CD4-positive, alpha-beta memory T cell (primary cell): Measurements from ENCODE around the gene DAW1. TPM values are rescaled to one million over a fixed set of nuclear protein-coding genes. Genes with fewer than 3 reads are reported as not detected.
"Not testable (repeated sequence)": the region's sequence is repeated elsewhere in the genome, so short reads cannot be mapped to it uniquely, and the experiment has no call there.

Source experiments
- CTCF ChIA-PET: fragments of 350-600 bp; sonication (Branson Sonifier 250); formaldehyde crosslinking; loops from one replicate; lab custom pipeline; 2021; ENCODE audit warnings: inconsistent platforms; ENCODE audit not compliant: partially characterized antibody; lab: Charles Lee
- POLR2A ChIA-PET: fragments of 350-600 bp; sonication (Branson Sonifier 250); formaldehyde crosslinking; loops from one replicate; lab custom pipeline; 2021; ENCODE audit not compliant: partially characterized antibody; lab: Charles Lee
- DNase-seq, 5 donors: peaks; one replicate each; pipeline versions ENCODE4 v3.0.0 to v3.0.0-alpha.2; 2020 to 2022; ENCODE audit warnings: mixed read lengths in 1 of 5
- H3K27ac ChIP-seq: one replicate; pipeline ENCODE4 v1.7.0; 2013; ENCODE audit warnings: low read depth, low read length
- H3K27me3 ChIP-seq: 2 replicates; pipeline ENCODE4 v1.7.0; 2013; ENCODE audit warnings: mild to moderate bottlenecking, low read length, moderate library complexity; ENCODE audit not compliant: insufficient read depth
- H3K36me3 ChIP-seq: 2 replicates; pipeline ENCODE4 v1.7.0; 2013; ENCODE audit warnings: mild to moderate bottlenecking, low read length, moderate library complexity; ENCODE audit not compliant: insufficient read depth
- H3K4me1 ChIP-seq: 2 replicates; pipeline ENCODE4 v1.7.0; 2013; ENCODE audit warnings: mild to moderate bottlenecking, low read length, moderate library complexity; ENCODE audit not compliant: insufficient read depth
- H3K4me3 ChIP-seq, 2 donors: one replicate each; pipeline ENCODE4 v1.7.0; 2013; ENCODE audit warnings: low read length in 2 of 2, mild to moderate bottlenecking in 1 of 2
- H3K9me3 ChIP-seq, 2 donors: one replicate each; pipeline ENCODE4 v1.7.0; 2013; ENCODE audit warnings: low read length in 2 of 2, control low read depth in 1 of 2; ENCODE audit not compliant: control insufficient read depth in 1 of 2
- H3K27ac Mint-ChIP-seq, 7 donors: one replicate each; pipeline ENCODE4 v1.8.0; 2020 to 2021; ENCODE audit warnings: mixed read lengths in 7 of 7, mild to moderate bottlenecking in 6 of 7, inconsistent platforms in 3 of 7, moderate library complexity in 3 of 7
- H3K27me3 Mint-ChIP-seq, 2 donors: one replicate each; pipeline ENCODE4 v1.8.0; 2020 to 2021; ENCODE audit warnings: mixed read lengths in 2 of 2
- H3K36me3 Mint-ChIP-seq, 2 donors: one replicate each; pipeline ENCODE4 v1.8.0; 2020 to 2021; ENCODE audit warnings: mixed read lengths in 2 of 2, inconsistent platforms in 1 of 2, mild to moderate bottlenecking in 1 of 2
- H3K4me1 Mint-ChIP-seq, 4 donors: one replicate each; pipeline ENCODE4 v1.8.0; 2020 to 2021; ENCODE audit warnings: mixed read lengths in 4 of 4, mild to moderate bottlenecking in 1 of 4
- H3K4me3 Mint-ChIP-seq, 8 donors: one replicate each; pipeline ENCODE4 v1.8.0; 2020 to 2021; ENCODE audit warnings: mixed read lengths in 8 of 8, mild to moderate bottlenecking in 7 of 8, moderate library complexity in 6 of 8, inconsistent platforms in 3 of 8
- H3K9me3 Mint-ChIP-seq, 8 donors: one replicate each; pipeline ENCODE4 v1.8.0; 2020 to 2021; ENCODE audit warnings: mixed read lengths in 8 of 8, mild to moderate bottlenecking in 5 of 8, inconsistent platforms in 3 of 8, moderate library complexity in 1 of 8
- intact Hi-C: fragments of 100-400 bp; cut with micrococcal nuclease; formaldehyde crosslinking; loops from one replicate; pipeline ENCODE4 v1.15.1; 2023
- polyA plus RNA-seq, 2 donors: library from polyadenylated mRNA; unstranded; fragments of 300-500 nt; fragmentation: Illumina TruSeq; gene quantifications; one replicate each; pipeline ENCODE4 v1.2.3, GENCODE V29; 2021
- total RNA-seq, 2 experiments: library from RNA; stranded (reverse); gene quantifications; one replicate each; pipeline ENCODE4 v1.2.3, GENCODE V29; 2021

The DAW1 gene
- total and polyA plus RNA-seq, 4 experiments from 2014 or later, result not detected

DNA sequence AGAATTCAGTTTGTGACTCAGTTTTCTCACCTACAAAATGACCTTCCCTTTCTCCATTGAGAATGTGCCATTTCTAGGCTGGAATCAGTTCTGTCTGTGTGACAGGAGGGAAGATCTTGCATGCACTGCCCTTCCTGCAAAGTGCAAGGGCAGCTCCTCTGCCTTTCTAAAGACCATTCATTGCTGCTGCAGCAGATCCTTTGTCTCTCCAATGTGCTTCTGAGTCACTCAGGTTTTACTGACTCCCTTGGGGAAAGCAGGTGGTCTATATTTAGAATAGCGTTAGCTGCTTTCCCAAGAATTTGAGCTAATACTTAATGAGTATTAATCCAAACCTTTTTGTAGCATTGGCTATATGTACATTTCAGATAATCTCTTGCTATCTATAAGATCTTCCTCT, 62.5 kb downstream of the DAW1 start:
- intact Hi-C loops, result no loop called here
- CTCF ChIA-PET, result no interaction called here

DNA sequence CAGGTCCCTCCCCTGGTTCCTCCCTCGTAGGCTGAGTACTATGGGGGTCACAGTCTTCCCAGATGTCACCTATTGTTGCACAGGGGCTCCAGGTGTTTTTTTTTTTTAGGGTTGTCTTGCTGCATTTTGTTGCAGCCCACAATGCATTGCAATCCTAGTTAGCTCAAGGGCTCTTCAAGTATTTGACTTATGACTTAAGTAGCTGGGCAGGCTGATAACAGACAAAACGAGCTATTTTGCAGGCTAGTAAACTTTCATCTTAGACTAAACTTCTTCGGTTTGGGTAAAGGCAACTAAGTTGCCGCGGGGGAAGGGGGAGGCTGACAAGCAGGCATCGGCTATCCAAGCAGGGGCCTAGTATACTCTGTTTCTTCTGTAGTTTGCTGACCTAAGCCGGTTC, 64.8 kb downstream of the DAW1 start:
- H3K27me3 ChIP-seq, H3K36me3 ChIP-seq, H3K4me3 Mint-ChIP-seq, H3K27ac Mint-ChIP-seq, H3K4me1 Mint-ChIP-seq, H3K9me3 Mint-ChIP-seq, H3K4me3 ChIP-seq, H3K9me3 ChIP-seq, H3K36me3 Mint-ChIP-seq, intact Hi-C loops, CTCF ChIA-PET, H3K4me1 ChIP-seq, POLR2A ChIA-PET, H3K27ac ChIP-seq, DNase-seq: not testable (repeated sequence)
- H3K27me3 Mint-ChIP-seq, result peaks cover 7 to 13% of the 10 kb centered on the region in 2 donors

More for the DNA sequence above, 62.5 kb downstream of the DAW1 start:
- no peaks in the 10 kb centered on the region for H3K4me1 ChIP-seq
- H3K9me3 Mint-ChIP-seq, result peaks cover 0 to 11% (median 0%) of the 10 kb centered on the region in 8 donors
- H3K9me3 ChIP-seq, result no peaks in the 10 kb centered on the region
- H3K27ac ChIP-seq, result no peak overlapping the region
- POLR2A ChIA-PET, result no interaction called here
- H3K4me3 ChIP-seq, result no peak overlapping the region
- no peaks in the 10 kb centered on the region for H3K36me3 ChIP-seq
- H3K4me1 Mint-ChIP-seq, result no peaks in the 10 kb centered on the region
- no peaks in the 10 kb centered on the region for H3K36me3 Mint-ChIP-seq
- no peak for DNase-seq
- H3K4me3 Mint-ChIP-seq, result no peak overlapping the region
- H3K27ac Mint-ChIP-seq, result no peak overlapping the region
- peaks cover 7 to 11% of the 10 kb centered on the region in 2 donors for H3K27me3 Mint-ChIP-seq
- H3K27me3 ChIP-seq, result no peaks in the 10 kb centered on the region

DNA sequence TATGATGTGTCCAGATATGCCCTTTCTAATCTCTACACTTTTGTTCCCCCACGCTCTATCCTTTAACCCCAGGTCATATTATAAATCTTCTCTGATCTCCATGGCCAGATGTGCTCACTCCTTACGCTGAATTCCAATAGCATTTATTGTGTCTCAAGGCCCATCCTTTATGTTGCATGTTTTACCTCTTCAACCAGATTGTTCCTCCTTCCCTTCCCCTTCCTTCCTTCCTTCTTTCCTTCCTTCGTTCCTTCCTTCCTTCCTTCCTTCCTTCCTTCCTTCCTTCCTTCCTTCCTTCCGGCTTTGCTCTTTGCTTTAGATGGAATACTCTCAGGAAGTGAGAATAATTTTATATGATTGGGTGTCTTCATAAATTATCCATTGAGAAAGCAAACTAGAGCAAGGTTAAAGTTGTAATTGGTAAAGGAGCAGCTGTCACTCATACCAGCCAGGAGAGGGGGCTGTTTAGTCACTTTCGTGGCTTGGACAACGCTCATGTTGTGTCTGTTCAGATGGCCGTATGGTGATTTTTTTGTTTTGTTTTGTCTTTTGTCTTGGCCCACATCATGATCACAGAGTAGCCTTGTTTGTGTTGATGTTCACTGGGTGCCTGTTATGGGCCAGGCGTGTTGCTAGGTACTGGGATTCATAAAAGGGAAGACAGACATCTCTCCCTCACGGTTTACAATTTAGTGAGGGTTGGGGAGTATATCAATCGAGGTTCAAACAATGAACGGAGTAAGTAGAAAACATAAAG, 68.0 kb downstream of the DAW1 start:
- Histone ChIP-seq H3K27ac (no peak overlapping the region), H3K27me3 (no peaks in the 10 kb centered on the region), H3K9me3 (no peaks in the 10 kb centered on the region), H3K4me3 (no peak overlapping the region), H3K4me1 (no peaks in the 10 kb centered on the region), H3K36me3 (no peaks in the 10 kb centered on the region)
- DNase-seq, result no peak
- POLR2A ChIA-PET, result no interaction called here
- peaks cover 9 to 13% of the 10 kb centered on the region in 2 donors for H3K27me3 Mint-ChIP-seq
- H3K9me3 Mint-ChIP-seq, result peaks cover 0 to 7% (median 0%) of the 10 kb centered on the region in 8 donors
- H3K27ac Mint-ChIP-seq, result no peak overlapping the region
- CTCF ChIA-PET, result no interaction called here
- H3K4me1 Mint-ChIP-seq, result no peaks in the 10 kb centered on the region
- no peak overlapping the region for H3K4me3 Mint-ChIP-seq
- intact Hi-C loops, result no loop called here
- H3K36me3 Mint-ChIP-seq, result no peaks in the 10 kb centered on the region

DNA sequence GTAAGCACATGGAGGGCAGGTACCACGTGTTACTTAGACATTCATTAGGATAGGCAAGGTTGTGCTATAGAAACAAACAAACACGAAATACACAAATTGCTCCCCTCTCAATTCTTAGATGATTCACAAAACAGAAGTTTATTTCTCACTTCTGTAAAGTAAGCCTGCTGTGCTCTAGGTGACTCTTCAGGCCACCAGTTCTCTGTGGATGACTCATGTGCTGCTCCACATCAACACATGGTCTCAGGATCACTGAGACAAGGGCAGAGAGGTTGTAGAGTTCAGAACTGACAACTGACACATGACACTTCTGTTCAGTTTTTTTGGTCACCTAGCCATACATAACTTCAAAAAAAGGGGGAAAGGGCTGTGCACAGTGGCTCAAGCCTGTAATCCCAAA, 70.6 kb downstream of the DAW1 start:
- H3K27ac ChIP-seq, result no peak overlapping the region
- Mint-ChIP-seq H3K27ac (no peak overlapping the region), H3K9me3 (peaks cover 0 to 6% (median 2%) of the 10 kb centered on the region in 8 donors), H3K4me1 (no peaks in the 10 kb centered on the region), H3K36me3 (no peaks in the 10 kb centered on the region), H3K27me3 (peaks cover 7 to 10% of the 10 kb centered on the region in 2 donors), H3K4me3 (no peak overlapping the region)
- ChIA-PET POLR2A (no interaction called here), CTCF (no interaction called here)
- no peak for DNase-seq
- no peaks in the 10 kb centered on the region for H3K27me3 ChIP-seq
- no peak overlapping the region for H3K4me3 ChIP-seq
- no peaks in the 10 kb centered on the region for H3K36me3 ChIP-seq
- no peaks in the 10 kb centered on the region for H3K4me1 ChIP-seq
- intact Hi-C loops, result no loop called here
- H3K9me3 ChIP-seq, result no peaks in the 10 kb centered on the region

DNA sequence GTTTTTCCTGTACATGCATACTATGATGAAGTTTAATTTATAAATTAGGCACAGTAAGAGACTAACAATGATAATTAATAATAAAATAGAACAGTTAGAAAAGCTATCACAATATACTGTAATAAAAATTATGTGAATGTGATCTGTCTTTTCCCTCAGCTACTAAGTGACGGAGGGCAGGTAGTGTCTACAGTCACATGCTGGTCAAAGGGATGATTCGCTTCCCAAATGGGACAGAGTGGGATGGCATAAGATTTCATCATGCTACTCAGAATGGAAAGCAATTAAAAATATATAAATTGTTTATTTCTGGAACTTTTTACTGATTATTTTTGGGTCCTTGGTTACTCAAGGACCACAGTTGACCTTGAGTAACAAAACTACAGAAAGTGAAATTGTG, 71.5 kb downstream of the DAW1 start:
- H3K27ac ChIP-seq, result no peak overlapping the region
- CTCF ChIA-PET, result no interaction called here
- no peaks in the 10 kb centered on the region for H3K36me3 Mint-ChIP-seq
- H3K9me3 ChIP-seq, result no peaks in the 10 kb centered on the region
- DNase-seq, result no peak
- H3K4me3 Mint-ChIP-seq, result no peak overlapping the region
- H3K9me3 Mint-ChIP-seq, result peaks cover 0 to 6% (median 2%) of the 10 kb centered on the region in 8 donors
- H3K36me3 ChIP-seq, result no peaks in the 10 kb centered on the region
- no peaks in the 10 kb centered on the region for H3K27me3 ChIP-seq
- H3K27ac Mint-ChIP-seq, result no peak overlapping the region
- H3K27me3 Mint-ChIP-seq, result peaks cover 4 to 5% of the 10 kb centered on the region in 2 donors
- H3K4me1 Mint-ChIP-seq, result no peaks in the 10 kb centered on the region
- H3K4me1 ChIP-seq, result no peaks in the 10 kb centered on the region
- POLR2A ChIA-PET, result no interaction called here
- no peak overlapping the region for H3K4me3 ChIP-seq
- intact Hi-C loops, result no loop called here

DNA sequence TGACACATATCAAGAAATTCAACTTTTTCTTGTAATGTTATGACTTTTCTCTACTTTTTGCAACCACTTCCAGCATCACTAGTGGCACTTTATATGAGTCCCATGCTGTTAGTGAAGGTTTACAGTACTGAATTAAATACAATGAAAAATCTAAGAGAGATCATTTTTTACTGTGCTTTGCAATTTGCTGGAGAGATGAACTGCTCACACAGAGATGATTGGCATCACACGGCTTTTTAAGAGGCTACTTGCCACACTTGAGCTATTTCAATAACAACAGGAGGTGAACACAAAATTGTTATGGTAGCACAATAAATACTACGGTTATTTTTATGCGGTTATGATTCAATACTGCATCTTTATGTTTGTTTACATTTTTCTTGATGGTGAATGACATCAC, 88.9 kb downstream of the DAW1 start:
- H3K9me3 ChIP-seq, result no peaks in the 10 kb centered on the region
- no peaks in the 10 kb centered on the region for H3K4me1 ChIP-seq
- CTCF ChIA-PET, result no interaction called here
- H3K27ac Mint-ChIP-seq, result no peak overlapping the region
- no peaks in the 10 kb centered on the region for H3K4me1 Mint-ChIP-seq
- DNase-seq, result no peak
- intact Hi-C loops, result no loop called here
- H3K27me3 Mint-ChIP-seq, result peaks cover 0 to 1% of the 10 kb centered on the region in 2 donors
- POLR2A ChIA-PET, result no interaction called here
- no peaks in the 10 kb centered on the region for H3K36me3 ChIP-seq
- no peaks in the 10 kb centered on the region for H3K27me3 ChIP-seq
- no peak overlapping the region for H3K27ac ChIP-seq
- peaks cover 0 to 5% (median 0%) of the 10 kb centered on the region in 8 donors for H3K9me3 Mint-ChIP-seq
- no peaks in the 10 kb centered on the region for H3K36me3 Mint-ChIP-seq
- H3K4me3 Mint-ChIP-seq, result no peak overlapping the region
- no peak overlapping the region for H3K4me3 ChIP-seq

DNA sequence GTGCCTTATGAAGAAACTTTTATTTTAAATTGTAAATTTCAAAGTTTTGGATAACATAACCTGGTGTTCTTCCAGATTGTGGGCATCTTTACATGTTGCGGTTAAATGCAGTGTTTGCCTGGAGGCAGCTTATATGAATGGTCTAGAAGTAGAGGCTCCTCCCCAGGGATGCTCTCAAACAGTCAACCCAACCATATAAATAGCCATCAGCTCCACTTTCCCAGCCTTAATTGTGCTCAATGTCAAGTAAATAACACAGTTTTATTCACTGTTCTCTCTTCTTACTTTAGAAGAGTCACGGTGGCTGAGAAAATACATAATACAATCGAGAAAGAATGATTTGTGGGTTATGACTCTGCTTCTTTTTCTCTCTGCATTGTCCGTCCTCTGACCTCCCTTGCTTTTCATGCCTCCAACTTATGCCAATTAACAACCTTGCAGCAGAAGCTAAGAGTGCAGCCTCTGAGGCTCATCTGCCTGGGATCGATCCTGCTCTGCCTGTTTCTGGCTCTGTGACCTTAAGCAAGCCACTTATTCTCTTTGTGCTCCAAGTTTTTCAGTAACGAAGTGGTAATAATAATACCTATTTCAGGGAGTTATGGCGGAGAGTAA, 100.3 kb downstream of the DAW1 start:
- Histone ChIP-seq H3K4me1 (no peaks in the 10 kb centered on the region), H3K27ac (no peak overlapping the region), H3K9me3 (no peaks in the 10 kb centered on the region), H3K4me3 (no peak overlapping the region), H3K36me3 (no peaks in the 10 kb centered on the region), H3K27me3 (no peaks in the 10 kb centered on the region)
- H3K4me1 Mint-ChIP-seq, result no peaks in the 10 kb centered on the region
- peak overlapping the region in 1 of 7 donors; percentile 2 for H3K27ac Mint-ChIP-seq
- peaks cover 0 to 4% of the 10 kb centered on the region in 2 donors for H3K27me3 Mint-ChIP-seq
- no peak overlapping the region for H3K4me3 Mint-ChIP-seq
- ChIA-PET CTCF (no interaction called here), POLR2A (no interaction called here)
- intact Hi-C loops, result no loop called here
- H3K36me3 Mint-ChIP-seq, result no peaks in the 10 kb centered on the region
- no peak for DNase-seq
- H3K9me3 Mint-ChIP-seq, result peaks cover 0 to 5% (median 0%) of the 10 kb centered on the region in 8 donors
